Measurements from ENCODE around the gene DAB1. TPM values are rescaled to one million over a fixed set of nuclear protein-coding genes. Genes with fewer than 3 reads are reported as not detected.

Gene DAB1
- polyA plus RNA-seq, 4 donors: 3.0 to 77.0 (median 24.3) TPM

- DNase-seq: no peak
- Histone ChIP-seq H3K4me3 (ENCODE audit: low read depth in 1 of 3, low read length in 3 of 3) (no peak overlapping the region), H3K27me3 (ENCODE audit: control insufficient read depth in 3 of 3, insufficient read depth in 3 of 3, low read length in 3 of 3) (no peaks in the 10 kb centered on the region), H3K27ac (ENCODE audit: low read depth in 1 of 3, low read length in 2 of 3) (no peak overlapping the region), H3K9me3 (ENCODE audit: control insufficient read depth in 2 of 2, insufficient read depth in 1 of 2, low read depth in 1 of 2, low read length in 1 of 2) (no peaks in the 10 kb centered on the region), H3K36me3 (ENCODE audit: control insufficient read depth in 3 of 3, insufficient read depth in 2 of 3, low read depth in 1 of 3, low read length in 3 of 3) (peaks cover 0 to 8% (median 0%) of the 10 kb centered on the region in 3 donors), H3K4me1 (ENCODE audit: control insufficient read depth in 3 of 3, insufficient read depth in 2 of 3, low read depth in 1 of 3, low read length in 2 of 3) (peaks cover 0 to 16% (median 0%) of the 10 kb centered on the region in 3 donors)
- FAIRE-seq: no peak
- 83 to 88% (median 85%) methylated on average over 5 of the region's 5 CpGs for WGBS, 3 donors
Measured at GRCh38 chr1:57302812-57303596, 120.9 kb downstream of the DAB1 start.

GRCh38 chr1:57300186-57300585, 123.7 kb downstream of the DAB1 start:
- Histone ChIP-seq H3K4me3 (ENCODE audit: low read depth in 1 of 3, low read length in 3 of 3) (no peak overlapping the region), H3K4me1 (ENCODE audit: control insufficient read depth in 3 of 3, insufficient read depth in 2 of 3, low read depth in 1 of 3, low read length in 2 of 3) (peaks cover 0 to 2% (median 0%) of the 10 kb centered on the region in 3 donors), H3K27me3 (ENCODE audit: control insufficient read depth in 3 of 3, insufficient read depth in 3 of 3, low read length in 3 of 3) (no peaks in the 10 kb centered on the region), H3K27ac (ENCODE audit: low read depth in 1 of 3, low read length in 2 of 3) (no peak overlapping the region), H3K36me3 (ENCODE audit: control insufficient read depth in 3 of 3, insufficient read depth in 2 of 3, low read depth in 1 of 3, low read length in 3 of 3) (peaks cover 0 to 6% (median 2%) of the 10 kb centered on the region in 3 donors), H3K9me3 (ENCODE audit: control insufficient read depth in 2 of 2, insufficient read depth in 1 of 2, low read depth in 1 of 2, low read length in 1 of 2) (no peaks in the 10 kb centered on the region)
- DNase-seq: no peak
- WGBS, 3 donors: 86 to 95% (median 88%) methylated on average over 2 of the region's 2 CpGs
- FAIRE-seq: no peak

- FAIRE-seq (no peak), DNase-seq (no peak)
- Histone ChIP-seq H3K27ac (ENCODE audit: low read depth in 1 of 3, low read length in 2 of 3) (no peak overlapping the region), H3K4me1 (ENCODE audit: control insufficient read depth in 3 of 3, insufficient read depth in 2 of 3, low read depth in 1 of 3, low read length in 2 of 3) (no peaks in the 10 kb centered on the region), H3K36me3 (ENCODE audit: control insufficient read depth in 3 of 3, insufficient read depth in 2 of 3, low read depth in 1 of 3, low read length in 3 of 3) (peaks cover 0 to 6% (median 2%) of the 10 kb centered on the region in 3 donors), H3K9me3 (ENCODE audit: control insufficient read depth in 2 of 2, insufficient read depth in 1 of 2, low read depth in 1 of 2, low read length in 1 of 2) (no peaks in the 10 kb centered on the region), H3K27me3 (ENCODE audit: control insufficient read depth in 3 of 3, insufficient read depth in 3 of 3, low read length in 3 of 3) (no peaks in the 10 kb centered on the region), H3K4me3 (ENCODE audit: low read depth in 1 of 3, low read length in 3 of 3) (no peak overlapping the region)
- 44 to 50% (median 50%) methylated on average over 4 of the region's 4 CpGs for WGBS, 3 donors
Measured at GRCh38 chr1:57296726-57297250, 127.1 kb downstream of the DAB1 start.

GRCh38 chr1:57295326-57295725, 128.5 kb downstream of the DAB1 start:
- 93 to 100% (median 98%) methylated on average over 1 of the region's 1 CpG for WGBS, 3 donors
- Histone ChIP-seq H3K4me1 (ENCODE audit: control insufficient read depth in 3 of 3, insufficient read depth in 2 of 3, low read depth in 1 of 3, low read length in 2 of 3) (no peaks in the 10 kb centered on the region), H3K36me3 (ENCODE audit: control insufficient read depth in 3 of 3, insufficient read depth in 2 of 3, low read depth in 1 of 3, low read length in 3 of 3) (peaks cover 0 to 2% (median 2%) of the 10 kb centered on the region in 3 donors), H3K27me3 (ENCODE audit: control insufficient read depth in 3 of 3, insufficient read depth in 3 of 3, low read length in 3 of 3) (no peaks in the 10 kb centered on the region), H3K27ac (ENCODE audit: low read depth in 1 of 3, low read length in 2 of 3) (no peak overlapping the region), H3K4me3 (ENCODE audit: low read depth in 1 of 3, low read length in 3 of 3) (no peak overlapping the region), H3K9me3 (ENCODE audit: control insufficient read depth in 2 of 2, insufficient read depth in 1 of 2, low read depth in 1 of 2, low read length in 1 of 2) (no peaks in the 10 kb centered on the region)
- no peak for DNase-seq
- FAIRE-seq: no peak

GRCh38 chr1:57294177-57294576, 129.7 kb downstream of the DAB1 start:
- DNase-seq: no peak
- H3K27ac ChIP-seq (ENCODE audit: low read depth in 1 of 3, low read length in 2 of 3): no peak overlapping the region
- H3K36me3 ChIP-seq (ENCODE audit: control insufficient read depth in 3 of 3, insufficient read depth in 2 of 3, low read depth in 1 of 3, low read length in 3 of 3): peaks cover 0 to 3% (median 0%) of the 10 kb centered on the region in 3 donors
- no peak for FAIRE-seq
- no peaks in the 10 kb centered on the region for H3K4me1 ChIP-seq (ENCODE audit: control insufficient read depth in 3 of 3, insufficient read depth in 2 of 3, low read depth in 1 of 3, low read length in 2 of 3)
- H3K4me3 ChIP-seq (ENCODE audit: low read depth in 1 of 3, low read length in 3 of 3): no peak overlapping the region
- no peaks in the 10 kb centered on the region for H3K9me3 ChIP-seq (ENCODE audit: control insufficient read depth in 2 of 2, insufficient read depth in 1 of 2, low read depth in 1 of 2, low read length in 1 of 2)
- H3K27me3 ChIP-seq (ENCODE audit: control insufficient read depth in 3 of 3, insufficient read depth in 3 of 3, low read length in 3 of 3): no peaks in the 10 kb centered on the region

GRCh38 chr1:57293214-57293613, 130.6 kb downstream of the DAB1 start:
- WGBS, 3 donors: 81 to 92% (median 86%) methylated on average over 3 of the region's 3 CpGs
- DNase-seq (no peak), FAIRE-seq (no peak)
- no peaks in the 10 kb centered on the region for H3K4me1 ChIP-seq (ENCODE audit: control insufficient read depth in 3 of 3, insufficient read depth in 2 of 3, low read depth in 1 of 3, low read length in 2 of 3)
- H3K27me3 ChIP-seq (ENCODE audit: control insufficient read depth in 3 of 3, insufficient read depth in 3 of 3, low read length in 3 of 3): no peaks in the 10 kb centered on the region
- peaks cover 0 to 3% (median 0%) of the 10 kb centered on the region in 3 donors for H3K36me3 ChIP-seq (ENCODE audit: control insufficient read depth in 3 of 3, insufficient read depth in 2 of 3, low read depth in 1 of 3, low read length in 3 of 3)
- no peak overlapping the region for H3K27ac ChIP-seq (ENCODE audit: low read depth in 1 of 3, low read length in 2 of 3)
- no peak overlapping the region for H3K4me3 ChIP-seq (ENCODE audit: low read depth in 1 of 3, low read length in 3 of 3)
- no peaks in the 10 kb centered on the region for H3K9me3 ChIP-seq (ENCODE audit: control insufficient read depth in 2 of 2, insufficient read depth in 1 of 2, low read depth in 1 of 2, low read length in 1 of 2)

- DNase-seq (no peak), FAIRE-seq (no peak)
- 74 to 87% (median 74%) methylated on average over 2 of the region's 2 CpGs for WGBS, 3 donors
- H3K9me3 ChIP-seq (ENCODE audit: control insufficient read depth in 2 of 2, insufficient read depth in 1 of 2, low read depth in 1 of 2, low read length in 1 of 2): no peaks in the 10 kb centered on the region
- H3K27me3 ChIP-seq (ENCODE audit: control insufficient read depth in 3 of 3, insufficient read depth in 3 of 3, low read length in 3 of 3): no peaks in the 10 kb centered on the region
- peaks cover 0 to 11% (median 1%) of the 10 kb centered on the region in 3 donors for H3K36me3 ChIP-seq (ENCODE audit: control insufficient read depth in 3 of 3, insufficient read depth in 2 of 3, low read depth in 1 of 3, low read length in 3 of 3)
- H3K27ac ChIP-seq (ENCODE audit: low read depth in 1 of 3, low read length in 2 of 3): no peak overlapping the region
- no peaks in the 10 kb centered on the region for H3K4me1 ChIP-seq (ENCODE audit: control insufficient read depth in 3 of 3, insufficient read depth in 2 of 3, low read depth in 1 of 3, low read length in 2 of 3)
- no peak overlapping the region for H3K4me3 ChIP-seq (ENCODE audit: low read depth in 1 of 3, low read length in 3 of 3)
Measured at GRCh38 chr1:57289781-57290180, 134.1 kb downstream of the DAB1 start.

- Histone ChIP-seq H3K27ac (ENCODE audit: low read depth in 1 of 3, low read length in 2 of 3) (no peak overlapping the region), H3K4me1 (ENCODE audit: control insufficient read depth in 3 of 3, insufficient read depth in 2 of 3, low read depth in 1 of 3, low read length in 2 of 3) (peaks cover 0 to 23% (median 2%) of the 10 kb centered on the region in 3 donors), H3K9me3 (ENCODE audit: control insufficient read depth in 2 of 2, insufficient read depth in 1 of 2, low read depth in 1 of 2, low read length in 1 of 2) (no peaks in the 10 kb centered on the region), H3K4me3 (ENCODE audit: low read depth in 1 of 3, low read length in 3 of 3) (no peak overlapping the region), H3K27me3 (ENCODE audit: control insufficient read depth in 3 of 3, insufficient read depth in 3 of 3, low read length in 3 of 3) (no peaks in the 10 kb centered on the region), H3K36me3 (ENCODE audit: control insufficient read depth in 3 of 3, insufficient read depth in 2 of 3, low read depth in 1 of 3, low read length in 3 of 3) (peaks cover 0 to 14% (median 1%) of the 10 kb centered on the region in 3 donors)
- 83 to 94% (median 86%) methylated on average over 2 of the region's 2 CpGs for WGBS, 3 donors
- no peak for FAIRE-seq
- no peak for DNase-seq
Measured at GRCh38 chr1:57285992-57286391, 137.9 kb downstream of the DAB1 start.

Data from small intestine (tissue), 7 donors.